GM23338 (cell line): ENCODE results near the gene SLC6A3. TPM values are rescaled to one million over a fixed set of nuclear protein-coding genes. Genes with fewer than 3 reads are reported as not detected.

ENCODE experiments used
- ATAC-seq: fragments of 200-7000 bp; cut with Tn5 transposase; 3 replicates; pipeline ENCODE4 v1.9.1; 2020
- DNase-seq: peaks from one replicate; pipeline ENCODE4 v3.0.0-alpha.2; 2015; ENCODE audit warnings: low spot score
- H2AFZ ChIP-seq: fragments of 200-600 bp; sonication (generic); 2 replicates; pipeline ENCODE4 v1.8.0; 2016; ENCODE audit warnings: antibody characterized with exemption, mild to moderate bottlenecking, moderate library complexity
- H3F3A ChIP-seq: fragments of 200-600 bp; sonication (generic); replicated peaks from 2 replicates; pipeline ENCODE4 v1.8.0; 2017; ENCODE audit warnings: antibody characterized with exemption, mixed run types, low read depth
- H3K27ac ChIP-seq: fragments of 200-600 bp; sonication (generic); 2 replicates; pipeline ENCODE4 v1.6.1; 2016; ENCODE audit warnings: low read depth
- H3K27me3 ChIP-seq: fragments of 200-600 bp; sonication (generic); 2 replicates; pipeline ENCODE4 v1.8.0; 2016; ENCODE audit warnings: mild to moderate bottlenecking, mixed run types, moderate library complexity; ENCODE audit not compliant: insufficient read depth
- H3K36me3 ChIP-seq: fragments of 200-600 bp; sonication (generic); 2 replicates; pipeline ENCODE4 v1.8.0; 2016; ENCODE audit warnings: mild to moderate bottlenecking; ENCODE audit not compliant: insufficient read depth
- H3K4me1 ChIP-seq: fragments of 200-600 bp; sonication (generic); 2 replicates; pipeline ENCODE4 v1.8.0; 2016; ENCODE audit warnings: mild to moderate bottlenecking, moderate library complexity; ENCODE audit not compliant: insufficient read depth
- H3K4me2 ChIP-seq: fragments of 200-600 bp; sonication (generic); 2 replicates; pipeline ENCODE4 v1.7.1; 2017; ENCODE audit warnings: mixed run types
- H3K4me3 ChIP-seq: fragments of 200-600 bp; sonication (generic); 2 replicates; pipeline ENCODE4 v1.6.1; 2016; ENCODE audit warnings: mixed run types
- H3K79me2 ChIP-seq: fragments of 200-600 bp; sonication (generic); replicated peaks from 2 replicates; pipeline ENCODE4 v1.8.0; 2017; ENCODE audit warnings: mild to moderate bottlenecking; ENCODE audit not compliant: insufficient read depth
- H3K9me2 ChIP-seq: fragments of 200-600 bp; sonication (generic); 2 replicates; pipeline ENCODE4 v1.8.0; 2017; ENCODE audit not compliant: insufficient read depth
- H4K20me1 ChIP-seq: fragments of 200-600 bp; sonication (generic); replicated peaks from 2 replicates; pipeline ENCODE4 v1.8.0; 2017; ENCODE audit warnings: mild to moderate bottlenecking; ENCODE audit not compliant: insufficient read depth
- H3K27ac Mint-ChIP-seq: 2 replicates; pipeline ENCODE4 v1.8.0; 2020; ENCODE audit warnings: inconsistent platforms, mild to moderate bottlenecking, moderate library complexity, mixed read lengths
- H3K27me3 Mint-ChIP-seq: 3 replicates; pipeline ENCODE4 v1.8.0; 2022; ENCODE audit warnings: low read depth, mild to moderate bottlenecking, moderate library complexity, mixed read lengths, inconsistent platforms; ENCODE audit not compliant: insufficient read depth, poor library complexity
- H3K36me3 Mint-ChIP-seq: 3 replicates; pipeline ENCODE4 v1.8.0; 2021; ENCODE audit warnings: low read depth, mild to moderate bottlenecking, inconsistent platforms, moderate library complexity, mixed read lengths
- H3K4me1 Mint-ChIP-seq: 3 replicates; pipeline ENCODE4 v1.8.0; 2020; ENCODE audit warnings: mild to moderate bottlenecking, inconsistent platforms, mixed read lengths
- H3K4me3 Mint-ChIP-seq: 3 replicates; pipeline ENCODE4 v1.8.0; 2021; ENCODE audit warnings: moderate library complexity, mild to moderate bottlenecking, inconsistent platforms, mixed read lengths
- H3K9me3 Mint-ChIP-seq: 3 replicates; pipeline ENCODE4 v1.8.0; 2020; ENCODE audit warnings: moderate library complexity, mild to moderate bottlenecking, inconsistent platforms, mixed read lengths
- CREB1 ChIP-seq: fragments of 250-450 bp; sonication (Bioruptor Pico); IDR thresholded peaks from 2 replicates; pipeline ENCODE4 v1.5.0; 2020; ENCODE audit warnings: low read depth, mild to moderate bottlenecking, moderate library complexity
- CTCF ChIP-seq, 2 experiments: fragments of 200-600 bp in 1 of 2; sonication (generic) in 1 of 2; conservative IDR thresholded peaks; 2 replicates each; pipeline versions ENCODE4 v1.5.1 to v1.6.1; 2016 to 2017; ENCODE audit warnings: antibody characterized with exemption in 2 of 2, low read depth in 2 of 2, mild to moderate bottlenecking in 2 of 2, moderate library complexity in 1 of 2
- ETS1 ChIP-seq: IDR thresholded peaks from 2 replicates; pipeline ENCODE4 v1.6.1; 2016; ENCODE audit warnings: antibody characterized with exemption
- EZH2 ChIP-seq: fragments of 200-600 bp; sonication (generic); IDR thresholded peaks from one replicate; pipeline ENCODE4 v1.8.0; 2017; ENCODE audit warnings: antibody characterized with exemption, mild to moderate bottlenecking, low read depth; ENCODE audit not compliant: unreplicated experiment
- EZH2phosphoT487 ChIP-seq: fragments of 200-600 bp; sonication (generic); IDR thresholded peaks from one replicate; pipeline ENCODE4 v1.8.1; 2018; ENCODE audit warnings: antibody characterized with exemption; ENCODE audit not compliant: unreplicated experiment
- JUNB ChIP-seq: IDR thresholded peaks from one replicate; pipeline ENCODE4 v1.6.1; 2016; ENCODE audit warnings: antibody characterized with exemption; ENCODE audit not compliant: unreplicated experiment
- NANOG ChIP-seq: IDR thresholded peaks from 2 replicates; pipeline ENCODE4 v1.6.1; 2016; ENCODE audit warnings: antibody characterized with exemption, borderline replicate concordance
- POLR2AphosphoS5 ChIP-seq: IDR thresholded peaks from 2 replicates; pipeline ENCODE4 v1.6.1; 2016; ENCODE audit warnings: antibody characterized with exemption, low read depth
- ZNF114 ChIP-seq: fragments of 250-450 bp; sonication (Bioruptor Pico); IDR thresholded peaks from 2 replicates; pipeline ENCODE4 v1.5.0; 2020; ENCODE audit warnings: mild to moderate bottlenecking, moderate library complexity
- ZNF331 ChIP-seq: fragments of 250-450 bp; sonication (Bioruptor Pico); IDR thresholded peaks from 2 replicates; pipeline ENCODE4 v1.5.0; 2020; ENCODE audit warnings: low read depth, mild to moderate bottlenecking, moderate library complexity
- ZNF462 ChIP-seq: fragments of 250-450 bp; sonication (Bioruptor Pico); IDR thresholded peaks from 2 replicates; pipeline ENCODE4 v1.5.0; 2020; ENCODE audit warnings: mild to moderate bottlenecking, moderate library complexity
- polyA plus RNA-seq: library from polyadenylated mRNA; unstranded; fragments of >200 nt; fragmentation: Nextera tagmentation; extraction: Ambion mirVana; gene quantifications from 2 replicates; pipeline ENCODE4 v1.2.1, GENCODE V29; 2016
- total RNA-seq: library from RNA; depleted of rRNA; stranded (reverse); fragments of >200 nt; shearing (Covaris generic); gene quantifications from 2 replicates; pipeline ENCODE4 v1.2.3, GENCODE V29; 2014

The SLC6A3 gene
- total and polyA plus RNA-seq, 2 experiments from 2014 or later = 0.76 to 1.0 TPM

- Histone ChIP-seq H3K79me2 (peaks cover 5% of the 10 kb centered on the region), H3K4me1 (peaks cover 8% of the 10 kb centered on the region), H3K4me2 (no peak overlapping the region), H3K27me3 (no peaks in the 10 kb centered on the region), H3K36me3 (no peaks in the 10 kb centered on the region), H2AFZ (no peak overlapping the region), H3F3A (no peaks in the 10 kb centered on the region), H4K20me1 (no peaks in the 10 kb centered on the region; the same call in 1 of the 2 replicates), H3K4me3 (no peak overlapping the region), H3K27ac (no peak overlapping the region), H3K9me2 (no peaks in the 10 kb centered on the region)
- Mint-ChIP-seq H3K27ac (no peak overlapping the region), H3K9me3 (no peaks in the 10 kb centered on the region; the same call in 2 of the 3 replicates), H3K27me3 (peaks cover 3% of the 10 kb centered on the region), H3K4me3 (no peak overlapping the region), H3K4me1 (peaks cover 11% of the 10 kb centered on the region), H3K36me3 (peaks cover 4% of the 10 kb centered on the region)
- ATAC-seq = peak; percentile 6; the same call in 1 of the 3 replicates
- TF ChIP-seq CTCF (conservative IDR thresholded peaks at IDR 0.05; ENCODE audit: low read depth in 2 of 2) (peak; percentile 20 to 49; a peak in 2 of 4 replicates), POLR2AphosphoS5 (no peak)
- peak; percentile 37 for DNase-seq
These were observed 96.3 kb downstream of the SLC6A3 start for GRCh38 chr5:1348986-1349245.

GRCh38 chr5:1347571-1347970, 97.7 kb downstream of the SLC6A3 start:
- no peak overlapping the region for H3K4me2 ChIP-seq
- H3K4me3 ChIP-seq = no peak overlapping the region
- no peak overlapping the region for H3K27ac Mint-ChIP-seq
- DNase-seq = peak; percentile 26
- H3K36me3 ChIP-seq = no peaks in the 10 kb centered on the region
- peaks cover 13% of the 10 kb centered on the region for H3K79me2 ChIP-seq
- no peak for ATAC-seq
- no peaks in the 10 kb centered on the region for H3K9me2 ChIP-seq
- no peak overlapping the region for H3K4me3 Mint-ChIP-seq
- H3K4me1 Mint-ChIP-seq = peaks cover 16% of the 10 kb centered on the region
- H3K27ac ChIP-seq = no peak overlapping the region
- H4K20me1 ChIP-seq = peaks cover 10% of the 10 kb centered on the region; the same call in 1 of the 2 replicates
- H3K9me3 Mint-ChIP-seq = no peaks in the 10 kb centered on the region; the same call in 2 of the 3 replicates
- H3F3A ChIP-seq = no peaks in the 10 kb centered on the region
- H2AFZ ChIP-seq = no peak overlapping the region
- peaks cover 3% of the 10 kb centered on the region for H3K27me3 Mint-ChIP-seq
- H3K36me3 Mint-ChIP-seq = peaks cover 15% of the 10 kb centered on the region
- H3K4me1 ChIP-seq = peaks cover 11% of the 10 kb centered on the region
- H3K27me3 ChIP-seq = no peaks in the 10 kb centered on the region
- TF ChIP-seq ZNF331 (CRISPR knock-in tag) (no peak), EZH2phosphoT487 (no peak), CREB1 (CRISPR knock-in tag) (no peak), NANOG (no peak), POLR2AphosphoS5 (no peak; the same call in 1 of the 2 replicates), ETS1 (no peak), CTCF (conservative IDR thresholded peaks at IDR 0.05; ENCODE audit: low read depth in 2 of 2) (no peak), JUNB (no peak), ZNF114 (CRISPR knock-in tag) (no peak), ZNF462 (CRISPR knock-in tag) (no peak), EZH2 (no peak)
